HG03460 (cell line): ENCODE data around the gene ADAM22.
"Not testable (repeated sequence)": the region's sequence is repeated elsewhere in the genome, so short reads cannot be mapped to it uniquely, and the experiment has no call there.

Experiments used
- ATAC-seq: cut with Tn5 transposase; IDR thresholded peaks from one replicate; pipeline ENCODE4 v1.9.1; 2021; ENCODE audit not compliant: unreplicated experiment

ADAM22 gene

GRCh38 chr7:88151119-88151790 is 217.2 kb downstream of the ADAM22 start:
- ATAC-seq, result no peak

GRCh38 chr7:88153378-88153777 is 219.3 kb downstream of the ADAM22 start:
- ATAC-seq, result no peak

- ATAC-seq, result no peak
Measured at GRCh38 chr7:88155756-88156155, 221.7 kb downstream of the ADAM22 start.

GRCh38 chr7:88156356-88156755 is 222.3 kb downstream of the ADAM22 start:
- ATAC-seq, result no peak

GRCh38 chr7:88159741-88160140 is 225.7 kb downstream of the ADAM22 start:
- ATAC-seq, result not testable (repeated sequence)

- ATAC-seq, result no peak
Measured at GRCh38 chr7:88165697-88166096, 231.6 kb downstream of the ADAM22 start.

GRCh38 chr7:88167223-88167622 is 233.2 kb downstream of the ADAM22 start:
- ATAC-seq, result no peak

GRCh38 chr7:88167721-88168120 is 233.7 kb downstream of the ADAM22 start:
- no peak for ATAC-seq

- no peak for ATAC-seq
Measured at GRCh38 chr7:88169717-88170320, 235.8 kb downstream of the ADAM22 start.

- ATAC-seq, result no peak
Measured at GRCh38 chr7:88172842-88173241, 238.8 kb downstream of the ADAM22 start.

- no peak for ATAC-seq
Measured at GRCh38 chr7:88176190-88176589, 242.1 kb downstream of the ADAM22 start.

- no peak for ATAC-seq
Measured at GRCh38 chr7:88183051-88183450, 249.0 kb downstream of the ADAM22 start.

GRCh38 chr7:88184848-88185304 is 250.8 kb downstream of the ADAM22 start:
- no peak for ATAC-seq

GRCh38 chr7:88185650-88186049 is 251.6 kb downstream of the ADAM22 start:
- no peak for ATAC-seq

GRCh38 chr7:88191911-88192310 is 257.9 kb downstream of the ADAM22 start:
- ATAC-seq, result no peak

- no peak for ATAC-seq
Measured at GRCh38 chr7:88200261-88200660, 266.2 kb downstream of the ADAM22 start.

GRCh38 chr7:88200789-88201188 is 266.7 kb downstream of the ADAM22 start:
- ATAC-seq, result no peak

GRCh38 chr7:88201305-88201704 is 267.3 kb downstream of the ADAM22 start:
- ATAC-seq, result no peak

GRCh38 chr7:88202278-88202677 is 268.2 kb downstream of the ADAM22 start:
- no peak for ATAC-seq

GRCh38 chr7:88202799-88203198 is 268.7 kb downstream of the ADAM22 start:
- ATAC-seq, result no peak

GRCh38 chr7:88203401-88203800 is 269.4 kb downstream of the ADAM22 start:
- ATAC-seq, result no peak

GRCh38 chr7:88204525-88205110 is 270.6 kb downstream of the ADAM22 start:
- ATAC-seq, result no peak
